GM19351 (cell line): ENCODE data around the gene TMEM179.
"Not testable (repeated sequence)": the region's sequence is repeated elsewhere in the genome, so short reads cannot be mapped to it uniquely, and the experiment has no call there.

ENCODE experiments used
- ATAC-seq: cut with Tn5 transposase; IDR thresholded peaks from one replicate; pipeline ENCODE4 v1.9.1; 2021; ENCODE audit warnings: mild to moderate bottlenecking, moderate library complexity; ENCODE audit not compliant: unreplicated experiment

TMEM179 gene

GRCh38 chr14:104588066-104588857, 16.3 kb downstream of the TMEM179 start:
- no peak for ATAC-seq

DNA sequence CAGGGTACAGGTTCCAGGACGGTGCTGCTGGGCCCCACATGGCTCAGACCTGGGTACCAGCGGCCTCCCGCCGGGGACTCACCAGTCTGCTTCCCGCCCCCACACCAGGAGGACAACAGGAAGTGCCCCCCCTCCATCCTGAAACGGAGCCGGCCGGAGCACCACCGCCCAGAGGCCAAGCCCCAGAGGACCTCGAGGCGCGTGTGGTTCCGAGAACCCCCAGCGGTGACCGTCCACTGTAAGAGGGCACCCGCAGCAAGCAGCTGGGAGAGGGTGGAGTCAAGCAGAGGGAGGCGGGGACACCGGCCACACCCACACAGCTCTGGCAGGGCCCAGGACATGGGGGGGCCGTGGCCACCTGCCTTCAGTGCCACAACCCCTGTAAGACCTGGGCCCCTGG, 16.9 kb downstream of the TMEM179 start:
- ATAC-seq, result no peak

DNA sequence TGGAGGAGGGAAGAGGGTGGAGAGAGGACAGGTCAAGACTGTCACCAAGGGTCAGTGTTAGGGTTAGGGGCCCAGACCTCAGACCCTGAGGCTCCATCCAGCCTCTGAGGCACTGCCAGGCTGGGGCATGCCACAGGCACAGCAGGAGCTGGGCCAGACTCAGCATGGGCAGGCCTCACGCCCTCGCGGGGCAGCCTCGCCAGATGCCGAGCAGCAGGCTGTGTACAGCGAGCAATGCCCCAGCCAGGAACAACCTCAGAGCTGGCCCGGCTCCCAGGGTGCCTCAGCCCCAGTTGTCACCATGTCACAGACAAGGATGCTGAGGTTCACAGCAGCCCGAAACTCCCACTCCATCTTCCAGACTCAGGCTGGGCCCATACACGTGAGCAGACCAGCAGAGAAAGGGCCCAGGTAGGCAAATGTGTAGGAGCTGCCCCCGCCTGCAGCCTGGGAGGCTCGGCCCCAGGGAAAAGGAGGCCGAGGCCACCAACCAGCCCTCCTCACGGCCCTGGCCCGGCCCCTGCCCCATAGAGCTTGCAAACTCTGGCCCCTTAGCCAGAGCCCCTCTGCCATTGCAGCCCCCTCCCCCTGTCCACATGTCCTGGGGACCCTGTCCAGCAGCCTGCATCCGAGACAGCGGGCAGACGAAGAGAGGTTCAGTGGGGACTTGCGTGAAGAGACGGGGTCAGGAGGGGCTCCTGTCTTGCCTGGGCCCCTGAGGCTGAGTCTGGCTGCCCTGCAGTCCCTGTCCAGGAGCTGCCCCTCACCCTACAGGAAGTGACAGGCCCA, 17.5 kb downstream of the TMEM179 start:
- ATAC-seq, result no peak

- ATAC-seq, result no peak
Measured at GRCh38 chr14:104585966-104586697, 18.4 kb downstream of the TMEM179 start.

DNA sequence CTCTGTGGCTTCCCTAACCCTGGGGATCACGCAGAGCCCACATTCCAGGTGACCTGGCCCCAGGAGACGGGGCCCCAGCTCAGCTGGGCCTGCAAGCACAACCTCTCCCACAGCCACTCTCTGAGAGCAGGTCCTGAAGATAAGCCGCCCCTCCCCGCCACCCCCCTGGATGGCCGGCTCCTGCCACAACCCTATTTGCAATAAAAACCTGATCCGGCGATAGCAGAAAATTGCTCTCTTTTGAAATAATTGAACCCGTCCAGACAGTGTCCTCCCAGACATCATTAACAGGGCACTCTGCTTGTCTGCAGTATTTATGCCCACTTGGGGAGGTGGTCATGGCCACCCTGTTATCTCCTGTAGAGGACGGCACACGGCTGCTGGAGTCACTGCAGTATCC, 20.0 kb downstream of the TMEM179 start:
- ATAC-seq, result no peak

- no peak for ATAC-seq
Measured at GRCh38 chr14:104583424-104584306, 20.9 kb downstream of the TMEM179 start.

DNA sequence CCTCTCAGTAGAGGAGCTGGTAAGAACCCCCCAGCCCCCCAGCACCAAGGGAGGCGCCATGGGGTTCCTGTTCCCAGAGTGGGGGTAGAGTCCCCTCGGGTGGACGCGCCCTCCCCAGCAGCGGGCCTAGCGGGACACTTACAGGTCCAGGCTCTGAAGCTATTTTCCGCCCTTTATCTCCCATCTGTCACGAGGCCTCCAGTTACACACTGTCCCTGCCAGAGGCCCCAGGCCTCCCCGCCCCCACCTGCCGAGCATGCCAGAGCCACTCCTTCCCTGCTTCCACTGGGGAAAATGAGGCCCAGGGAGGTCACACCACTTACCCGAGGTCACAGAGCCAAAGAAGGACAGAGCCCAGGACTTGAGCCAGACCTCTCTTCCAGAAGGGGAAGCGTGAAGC, 21.9 kb downstream of the TMEM179 start:
- ATAC-seq, result no peak

- no peak for ATAC-seq
Measured at GRCh38 chr14:104582005-104582404, 22.6 kb downstream of the TMEM179 start.

DNA sequence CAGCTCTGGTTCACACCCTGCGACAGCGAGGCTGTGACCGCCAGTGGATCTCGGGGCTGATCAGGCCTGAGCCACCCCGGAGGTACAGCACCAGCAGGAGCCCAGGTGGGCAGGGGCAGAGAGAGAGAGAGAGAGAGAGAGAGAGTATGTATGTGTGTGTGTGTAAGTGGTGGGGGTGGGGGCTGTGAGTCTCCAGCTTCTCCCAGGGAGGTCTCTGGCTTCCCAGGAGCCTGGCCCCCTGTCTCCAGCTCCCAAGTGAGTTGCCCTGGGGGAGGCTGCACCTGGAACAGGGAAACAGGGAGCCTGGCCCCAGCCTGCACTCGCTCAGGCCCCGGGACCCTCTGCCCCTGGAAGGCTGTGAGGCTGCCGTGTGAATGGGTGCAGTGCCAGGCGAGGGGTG, 23.1 kb downstream of the TMEM179 start:
- no peak for ATAC-seq

GRCh38 chr14:104580961-104581360, 23.6 kb downstream of the TMEM179 start:
- ATAC-seq, result no peak

DNA sequence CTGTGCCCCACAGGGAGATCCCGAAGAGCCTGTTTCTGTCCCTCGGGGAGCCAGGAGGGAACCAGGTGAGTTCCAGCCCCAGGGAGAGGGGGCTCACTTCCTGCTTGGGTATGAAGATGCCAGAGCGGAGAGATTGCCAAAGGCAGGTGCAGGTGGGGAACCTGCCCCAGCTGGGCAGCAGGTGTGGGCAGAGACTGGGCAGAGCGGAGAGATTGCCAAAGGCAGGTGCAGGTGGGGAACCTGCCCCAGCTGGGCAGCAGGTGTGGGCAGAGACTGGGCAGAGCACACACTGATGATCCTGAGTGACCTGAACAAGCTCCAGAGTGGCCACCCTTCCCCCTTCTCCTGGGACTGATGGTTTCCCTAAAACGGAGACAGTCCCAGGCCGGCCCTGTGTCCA, 24.6 kb downstream of the TMEM179 start:
- not testable (repeated sequence) for ATAC-seq

DNA sequence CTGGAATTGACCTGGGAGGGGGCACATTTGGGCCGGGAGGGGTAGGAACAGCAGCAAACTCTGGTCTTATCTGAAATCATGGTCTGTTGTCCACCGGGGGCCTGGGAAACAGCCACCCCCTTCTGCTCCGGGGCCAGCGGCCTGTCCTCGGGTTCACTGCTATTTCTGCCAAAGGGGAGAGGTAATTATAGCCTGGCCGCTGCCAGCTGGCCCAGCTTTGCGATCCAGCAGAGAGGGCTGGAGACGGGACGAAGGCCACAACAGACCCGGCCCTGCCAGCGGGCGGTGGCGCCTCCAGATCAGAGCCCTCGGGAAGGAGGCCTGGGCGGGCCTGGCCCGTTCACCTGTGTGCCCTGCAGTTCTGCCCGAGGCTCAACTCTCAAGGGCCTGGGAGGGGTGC, 25.1 kb downstream of the TMEM179 start, which contains the start of gene C14orf180:
Gene C14orf180 (plus strand): TSS at position 258 of the 400 bp plus-strand sequence. CDS start 6,667 bp downstream, outside the sequence.
- ATAC-seq, result no peak

DNA sequence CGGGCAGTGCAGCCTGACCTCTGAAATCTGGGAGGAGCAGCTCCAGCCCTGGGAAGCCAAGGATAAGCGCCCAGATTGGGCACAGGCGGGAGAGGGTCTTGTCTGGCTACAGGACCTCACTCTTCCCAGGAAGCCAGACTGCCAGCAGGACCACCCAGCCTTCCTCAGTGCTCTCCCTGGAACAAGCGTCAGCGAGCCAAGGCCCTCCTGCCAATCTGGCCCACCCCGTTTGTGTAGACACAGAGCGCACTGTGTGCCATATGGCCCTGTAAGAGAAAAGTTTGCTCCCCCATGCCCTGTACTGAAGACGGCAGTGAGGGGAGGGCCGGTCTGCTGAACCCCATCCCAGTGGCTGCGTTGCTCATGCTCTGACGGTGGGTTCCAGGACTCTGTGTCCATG, 26.3 kb downstream of the TMEM179 start:
- no peak for ATAC-seq

- ATAC-seq, result no peak
Measured at GRCh38 chr14:104577847-104578301, 26.7 kb downstream of the TMEM179 start.

- no peak for ATAC-seq
Measured at GRCh38 chr14:104577426-104577825, 27.1 kb downstream of the TMEM179 start.

DNA sequence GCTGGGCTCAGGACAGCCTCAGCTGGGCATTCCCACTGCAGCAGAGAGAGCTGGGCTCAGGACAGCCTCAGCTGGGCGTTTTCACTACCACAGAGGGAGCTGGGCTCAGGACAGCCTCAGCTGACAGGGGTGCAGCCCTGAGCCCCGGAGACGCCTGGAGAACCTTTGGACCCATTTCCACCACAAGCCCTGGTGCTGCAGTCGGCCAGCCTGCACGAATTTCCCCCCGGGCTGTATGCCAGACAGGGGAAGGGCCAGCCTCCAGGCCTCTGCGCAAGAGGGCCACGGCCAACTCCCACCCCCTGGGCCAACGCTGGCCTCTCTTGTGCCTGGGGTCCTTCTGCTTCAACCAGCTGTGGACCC, 27.6 kb downstream of the TMEM179 start:
- ATAC-seq, result no peak

DNA sequence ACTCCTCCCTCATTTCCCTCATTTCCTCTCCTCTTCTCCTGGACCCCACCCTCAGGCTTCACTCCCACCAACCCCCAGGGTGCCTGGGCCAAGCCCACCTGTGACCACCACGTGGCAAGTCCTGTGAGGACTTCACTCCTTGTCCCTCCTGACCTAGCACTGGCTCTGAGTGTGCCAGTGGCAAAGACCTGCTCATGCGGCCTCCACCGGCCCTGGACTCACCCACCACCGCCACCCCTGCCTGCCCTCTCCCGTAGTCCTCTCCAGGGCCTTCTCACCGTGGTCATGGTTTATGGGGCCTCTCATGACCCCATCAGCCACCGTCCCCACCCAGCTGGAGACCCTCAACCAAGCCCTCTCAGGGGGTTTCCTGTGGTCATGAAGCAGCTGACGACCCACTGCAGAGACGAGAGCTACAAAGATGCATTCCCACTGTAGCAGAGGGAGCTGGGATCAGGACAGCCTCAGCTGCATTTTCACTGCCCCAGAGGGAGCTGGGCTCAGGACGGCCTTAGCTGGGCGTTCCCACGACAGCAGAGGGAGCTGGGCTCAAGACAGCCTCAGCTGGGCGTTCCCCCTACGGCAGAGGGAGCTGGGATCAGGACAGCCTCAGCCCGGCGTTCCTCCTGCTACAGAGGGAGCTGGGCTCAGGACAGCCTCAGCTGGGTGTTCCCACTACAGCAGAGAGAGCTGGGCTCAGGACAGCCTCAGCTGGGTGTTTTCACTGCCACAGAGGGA, 28.2 kb downstream of the TMEM179 start:
- no peak for ATAC-seq

- no peak for ATAC-seq
Measured at GRCh38 chr14:104574978-104575583, 29.5 kb downstream of the TMEM179 start.

DNA sequence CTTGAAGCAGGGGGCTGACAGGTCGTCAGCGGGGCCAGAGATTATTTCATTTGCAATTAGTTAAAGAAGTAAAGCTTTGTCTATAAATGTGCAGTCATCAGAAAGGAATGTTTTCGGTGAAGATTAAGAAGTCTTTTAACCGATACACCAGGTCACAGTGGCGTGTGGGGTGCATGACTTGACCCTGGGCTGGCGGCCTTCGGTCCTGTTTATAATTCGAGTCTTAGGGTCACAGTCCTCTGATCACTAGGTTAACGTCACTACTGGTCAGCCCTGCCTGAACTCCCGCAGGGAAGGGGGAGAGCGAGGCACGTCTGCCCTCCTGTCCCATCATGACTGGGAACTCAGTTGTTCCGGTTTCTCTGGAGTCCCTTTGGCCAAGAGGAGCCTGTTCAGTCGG, 30.0 kb downstream of the TMEM179 start:
- ATAC-seq, result no peak
